Glutamatergic neuron (in vitro differentiated cells): ENCODE measurements around the gene TMEM258. TPM values are rescaled to one million over a fixed set of nuclear protein-coding genes. Genes with fewer than 3 reads are reported as not detected.

Experiments used
- DNase-seq: peaks from one replicate; pipeline ENCODE4 v3.0.0; 2022
- H3K27ac Mint-ChIP-seq: one replicate; pipeline ENCODE4 v1.8.0; 2020; ENCODE audit warnings: mild to moderate bottlenecking, mixed read lengths, inconsistent platforms; ENCODE audit not compliant: unreplicated experiment
- H3K27me3 Mint-ChIP-seq: one replicate; pipeline ENCODE4 v1.8.0; 2020; ENCODE audit warnings: mild to moderate bottlenecking, moderate library complexity, mixed read lengths, inconsistent platforms; ENCODE audit not compliant: unreplicated experiment
- H3K36me3 Mint-ChIP-seq: one replicate; pipeline ENCODE4 v1.8.0; 2020; ENCODE audit warnings: mild to moderate bottlenecking, mixed read lengths, inconsistent platforms; ENCODE audit not compliant: unreplicated experiment
- H3K4me1 Mint-ChIP-seq: one replicate; pipeline ENCODE4 v1.8.0; 2020; ENCODE audit warnings: mild to moderate bottlenecking, low read depth, mixed read lengths, inconsistent platforms; ENCODE audit not compliant: unreplicated experiment
- H3K4me3 Mint-ChIP-seq: one replicate; pipeline ENCODE4 v1.8.0; 2020; ENCODE audit warnings: mild to moderate bottlenecking, mixed read lengths, inconsistent platforms; ENCODE audit not compliant: unreplicated experiment
- H3K9me3 Mint-ChIP-seq: one replicate; pipeline ENCODE4 v1.8.0; 2020; ENCODE audit warnings: mild to moderate bottlenecking, moderate library complexity, mixed read lengths, inconsistent platforms; ENCODE audit not compliant: unreplicated experiment
- total RNA-seq: library from RNA; stranded (reverse); fragmentation: NEBNext Ultra II Directional; extraction: Animal tissue kit (Norgen Biotek cat#: 25700); gene quantifications from one replicate; pipeline ENCODE4 v1.2.1, GENCODE V29; 2021; ENCODE audit not compliant: unreplicated experiment
- TF ChIP-seq, protein P1 (sequence below): fragments of 200-600 bp; sonication (generic); IDR thresholded peaks from one replicate; pipeline ENCODE4 v1.5.0; 2021; ENCODE audit not compliant: partially characterized antibody, unreplicated experiment

TMEM258 gene
- total RNA-seq, 1 donor from 2014 or later: 82.7 TPM

DNA sequence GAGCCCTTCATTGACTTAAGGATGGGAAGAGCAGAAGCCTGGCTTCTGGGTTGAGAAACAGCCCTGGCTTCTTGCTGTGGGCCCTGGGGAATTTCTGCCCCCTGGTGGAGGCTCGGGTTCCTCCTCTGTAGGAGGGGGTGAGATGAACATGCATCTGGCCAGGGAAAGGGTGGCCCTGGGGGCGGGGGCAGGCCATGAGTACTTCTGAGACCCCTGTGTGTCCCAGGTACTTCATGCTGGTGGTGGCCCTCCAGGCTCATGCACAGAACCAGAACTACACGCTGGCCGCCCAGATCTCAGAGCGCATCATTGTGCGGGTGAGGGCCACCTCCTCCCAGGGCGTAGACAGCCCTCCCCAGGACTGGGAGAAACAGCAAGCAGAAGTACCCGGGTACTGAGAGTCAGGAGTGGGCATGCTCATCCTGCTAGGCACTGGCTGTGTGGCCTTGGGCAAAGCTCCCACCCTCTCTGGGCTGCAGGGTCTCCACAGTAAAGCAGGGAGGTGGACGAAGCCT lies 15.8 kb downstream of the TMEM258 start:
- H3K27me3 Mint-ChIP-seq: peaks cover 8% of the 10 kb centered on the region
- H3K9me3 Mint-ChIP-seq: peaks cover 5% of the 10 kb centered on the region
- TF ChIP-seq, protein P1, sequence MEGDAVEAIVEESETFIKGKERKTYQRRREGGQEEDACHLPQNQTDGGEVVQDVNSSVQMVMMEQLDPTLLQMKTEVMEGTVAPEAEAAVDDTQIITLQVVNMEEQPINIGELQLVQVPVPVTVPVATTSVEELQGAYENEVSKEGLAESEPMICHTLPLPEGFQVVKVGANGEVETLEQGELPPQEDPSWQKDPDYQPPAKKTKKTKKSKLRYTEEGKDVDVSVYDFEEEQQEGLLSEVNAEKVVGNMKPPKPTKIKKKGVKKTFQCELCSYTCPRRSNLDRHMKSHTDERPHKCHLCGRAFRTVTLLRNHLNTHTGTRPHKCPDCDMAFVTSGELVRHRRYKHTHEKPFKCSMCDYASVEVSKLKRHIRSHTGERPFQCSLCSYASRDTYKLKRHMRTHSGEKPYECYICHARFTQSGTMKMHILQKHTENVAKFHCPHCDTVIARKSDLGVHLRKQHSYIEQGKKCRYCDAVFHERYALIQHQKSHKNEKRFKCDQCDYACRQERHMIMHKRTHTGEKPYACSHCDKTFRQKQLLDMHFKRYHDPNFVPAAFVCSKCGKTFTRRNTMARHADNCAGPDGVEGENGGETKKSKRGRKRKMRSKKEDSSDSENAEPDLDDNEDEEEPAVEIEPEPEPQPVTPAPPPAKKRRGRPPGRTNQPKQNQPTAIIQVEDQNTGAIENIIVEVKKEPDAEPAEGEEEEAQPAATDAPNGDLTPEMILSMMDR: peak; percentile 68
- H3K4me3 Mint-ChIP-seq: no peak overlapping the region
- no peaks in the 10 kb centered on the region for H3K36me3 Mint-ChIP-seq
- no peak overlapping the region for H3K27ac Mint-ChIP-seq
- peak; percentile 69 for DNase-seq
- peaks cover 1% of the 10 kb centered on the region for H3K4me1 Mint-ChIP-seq

DNA sequence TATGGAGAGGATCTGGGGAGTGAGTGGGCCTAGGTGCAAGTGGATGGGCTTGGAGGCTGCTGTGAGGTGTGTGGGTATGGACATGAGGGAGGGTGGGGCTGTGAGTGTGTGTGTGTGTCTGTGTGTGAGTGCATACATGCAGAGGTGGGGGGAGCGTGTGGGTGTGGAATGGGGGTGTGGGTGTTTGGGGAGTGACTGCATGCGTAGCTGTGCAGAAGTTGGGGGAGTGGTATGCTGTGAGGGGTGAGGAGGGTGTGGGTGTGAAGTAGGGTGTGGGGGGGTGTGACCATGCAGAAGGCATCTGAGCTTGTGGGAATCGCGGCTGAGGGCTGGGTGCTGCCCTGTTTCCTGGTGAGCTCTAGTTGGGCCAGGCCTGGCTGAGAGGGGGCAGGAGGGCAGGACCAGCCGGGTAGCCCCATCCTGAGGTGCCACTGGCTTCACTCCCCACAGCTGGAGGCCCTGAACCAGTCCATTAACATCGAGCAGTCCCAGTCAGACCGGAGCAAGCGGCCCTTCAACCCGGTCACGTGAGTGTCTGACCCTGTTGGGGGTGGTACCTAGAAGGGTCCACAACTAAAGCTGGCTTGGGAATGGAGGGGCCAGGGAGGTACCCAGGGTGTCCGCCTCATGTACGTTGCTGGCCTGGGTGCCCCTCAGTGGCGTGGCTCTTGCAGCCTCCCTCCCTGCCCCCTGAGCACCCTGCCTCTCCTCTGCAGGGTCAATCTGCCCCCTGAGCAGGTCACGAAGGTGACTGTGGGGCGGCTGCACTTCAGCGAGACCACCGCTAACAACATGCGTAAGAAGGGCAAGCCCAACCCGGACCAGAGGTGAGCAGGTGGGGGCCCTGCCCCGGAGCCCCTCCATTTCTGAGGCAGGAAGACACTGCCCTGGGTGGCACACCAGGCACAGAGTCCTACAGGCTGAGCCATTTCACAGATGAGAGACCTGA lies 16.5 kb downstream of the TMEM258 start:
- H3K36me3 Mint-ChIP-seq: no peaks in the 10 kb centered on the region
- H3K27me3 Mint-ChIP-seq: peaks cover 8% of the 10 kb centered on the region
- H3K9me3 Mint-ChIP-seq: peaks cover 5% of the 10 kb centered on the region
- TF ChIP-seq, protein P1: no peak
- H3K4me1 Mint-ChIP-seq: peaks cover 1% of the 10 kb centered on the region
- no peak overlapping the region for H3K4me3 Mint-ChIP-seq
- H3K27ac Mint-ChIP-seq: no peak overlapping the region
- no peak for DNase-seq

DNA sequence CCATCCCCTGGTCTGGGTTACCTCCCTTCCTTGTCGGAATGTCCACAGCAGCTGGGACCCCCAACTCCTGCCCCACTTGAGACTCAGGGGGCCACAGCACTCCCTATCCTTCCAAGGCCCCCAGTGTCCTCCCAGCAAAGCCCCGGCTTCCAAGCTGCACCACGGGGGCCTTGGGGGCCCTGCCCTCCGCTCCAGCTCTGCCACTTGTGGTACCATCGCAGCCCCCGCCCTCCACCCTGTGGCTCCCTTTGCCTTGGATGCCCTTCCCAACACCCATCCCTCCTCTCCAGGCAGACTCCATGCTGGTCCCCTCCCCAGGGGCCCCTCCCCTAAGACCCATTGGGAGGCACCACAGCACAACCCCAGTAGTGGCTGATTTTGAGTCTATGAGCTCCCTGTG lies 17.3 kb downstream of the TMEM258 start:
- Mint-ChIP-seq H3K27ac (no peak overlapping the region), H3K27me3 (peaks cover 8% of the 10 kb centered on the region), H3K4me1 (peaks cover 1% of the 10 kb centered on the region)

DNA sequence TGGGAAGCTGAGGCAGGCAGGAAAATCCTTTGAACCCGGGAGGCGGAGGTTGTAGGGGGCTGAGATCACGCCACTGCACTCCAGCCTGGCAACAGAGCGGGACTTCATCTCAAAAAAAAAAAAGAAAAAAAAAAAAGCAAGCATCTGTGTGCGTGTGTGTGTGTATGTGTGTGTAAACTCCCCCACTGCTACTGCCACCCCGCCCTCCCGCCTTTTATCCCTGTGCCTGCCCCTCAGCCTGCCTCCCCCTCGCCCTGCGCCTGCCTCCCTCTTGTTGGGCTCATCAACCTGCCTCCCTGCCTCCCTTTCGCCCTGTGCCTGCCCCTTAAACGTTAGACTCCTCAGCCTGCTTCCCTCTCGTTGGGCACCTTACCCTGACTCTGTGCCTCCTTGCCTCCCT lies 18.0 kb downstream of the TMEM258 start:
- H3K36me3 Mint-ChIP-seq: no peaks in the 10 kb centered on the region
- no peak for DNase-seq
- peaks cover 5% of the 10 kb centered on the region for H3K9me3 Mint-ChIP-seq
- H3K4me3 Mint-ChIP-seq: no peak overlapping the region
- H3K4me1 Mint-ChIP-seq: peaks cover 1% of the 10 kb centered on the region
- peaks cover 8% of the 10 kb centered on the region for H3K27me3 Mint-ChIP-seq
- TF ChIP-seq, protein P1: no peak
- H3K27ac Mint-ChIP-seq: no peak overlapping the region

More for the DNA sequence above, 17.3 kb downstream of the TMEM258 start:
- H3K4me3 Mint-ChIP-seq: no peak overlapping the region
- DNase-seq: no peak
- H3K9me3 Mint-ChIP-seq: peaks cover 5% of the 10 kb centered on the region
- TF ChIP-seq, protein P1: no peak
- H3K36me3 Mint-ChIP-seq: no peaks in the 10 kb centered on the region

DNA sequence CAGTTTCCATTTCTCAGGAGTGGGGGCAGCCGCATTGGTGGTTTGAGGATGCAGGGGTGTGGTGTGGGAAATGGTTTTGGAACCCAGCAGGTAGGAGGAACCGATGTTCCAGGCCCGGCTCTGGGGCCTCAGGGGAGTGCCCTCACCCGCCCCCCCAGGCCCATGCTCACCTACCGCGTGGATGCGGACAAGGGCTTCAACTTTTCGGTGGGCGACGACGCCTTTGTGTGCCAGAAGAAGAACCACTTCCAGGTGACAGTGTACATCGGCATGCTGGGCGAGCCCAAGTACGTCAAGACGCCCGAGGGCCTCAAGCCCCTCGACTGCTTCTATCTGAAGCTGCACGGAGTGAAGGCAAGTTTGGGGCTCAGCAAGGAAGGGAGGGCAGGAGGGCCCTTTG lies 18.6 kb downstream of the TMEM258 start:
- peaks cover 5% of the 10 kb centered on the region for H3K9me3 Mint-ChIP-seq
- no peaks in the 10 kb centered on the region for H3K36me3 Mint-ChIP-seq
- TF ChIP-seq, protein P1: no peak
- H3K4me3 Mint-ChIP-seq: no peak overlapping the region
- no peak overlapping the region for H3K27ac Mint-ChIP-seq
- H3K27me3 Mint-ChIP-seq: peaks cover 8% of the 10 kb centered on the region
- DNase-seq: no peak
- H3K4me1 Mint-ChIP-seq: peaks cover 1% of the 10 kb centered on the region
